SK-N-SH (cell line): ENCODE results near the gene GALNT14.

Source experiments
- POLR2AphosphoS5 ChIP-seq: IDR thresholded peaks from 2 replicates; pipeline ENCODE4 v1.6.1; 2012; ENCODE audit warnings: low read depth, low read length
- SMC3 ChIP-seq: IDR thresholded peaks from 2 replicates; pipeline ENCODE4 v1.6.1; 2012; ENCODE audit warnings: low read depth, low read length, improper control_type of control experiment

DNA sequence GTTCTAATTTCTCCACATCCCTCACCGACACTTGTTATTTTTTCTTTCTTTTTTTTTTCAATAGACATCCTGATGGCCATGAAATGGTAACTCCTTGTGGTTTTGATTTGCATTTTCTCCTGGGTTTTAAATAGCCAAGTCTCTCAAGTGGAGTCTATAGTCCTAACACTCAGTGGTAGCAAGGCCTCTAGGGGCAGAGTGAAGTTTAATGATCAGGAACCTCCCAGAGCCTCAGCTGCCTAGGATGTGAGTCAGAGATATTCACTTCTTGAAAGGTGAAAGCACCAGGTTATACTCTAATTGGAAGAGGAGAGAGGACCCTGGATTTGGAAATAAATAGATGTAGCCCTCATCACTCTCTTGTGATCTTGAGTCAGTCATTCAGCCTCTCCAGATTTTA, 268.3 kb downstream of the GALNT14 start:
- TF ChIP-seq SMC3 (no peak), POLR2AphosphoS5 (no peak)
